NK-92 (cell line): ENCODE measurements around the gene GCHFR.
A peak's percentile ranks its signal among the peaks of the same experiment; 100 is the strongest.

Experiments used
- DNase-seq: peaks from one replicate; lab custom pipeline; 2025; ENCODE audit not compliant: unreplicated experiment; lab: John Stamatoyannopoulos, UW

GCHFR gene

GRCh38 chr15:40754883-40755811, 8.7 kb upstream of the GCHFR start, which contains the start of gene RMDN3:
Gene RMDN3 (minus strand): TSS chr15:40755254. CDS start chr15:40754783, 471 bp downstream.
- DNase-seq, result peak; percentile 55

GRCh38 chr15:40755812-40756208, 8.1 kb upstream of the GCHFR start:
- DNase-seq, result no peak

GRCh38 chr15:40756938-40757337, 6.9 kb upstream of the GCHFR start:
- DNase-seq, result no peak

GRCh38 chr15:40759961-40760360, 3.9 kb upstream of the GCHFR start:
- DNase-seq, result no peak

GRCh38 chr15:40762919-40763800, 708 bp upstream of the GCHFR start:
- DNase-seq, result no peak

- no peak for DNase-seq
Observed at GRCh38 chr15:40764629-40765103, 798 bp downstream of the GCHFR start.

- no peak for DNase-seq
Observed at GRCh38 chr15:40766194-40766815, 2.4 kb downstream of the GCHFR start.

GRCh38 chr15:40766906-40767837, 3.3 kb downstream of the GCHFR start:
- no peak for DNase-seq

GRCh38 chr15:40767838-40768500, 4.1 kb downstream of the GCHFR start:
- DNase-seq, result no peak

- DNase-seq, result no peak
Observed at GRCh38 chr15:40768521-40769273, 4.8 kb downstream of the GCHFR start.

- no peak for DNase-seq
Observed at GRCh38 chr15:40769274-40770146, 5.6 kb downstream of the GCHFR start, which contains the start of gene C15orf62. Gene C15orf62 (plus strand): TSS chr15:40769980. CDS start chr15:40770496, 516 bp downstream.

- DNase-seq, result no peak
Observed at GRCh38 chr15:40770147-40770721, 6.4 kb downstream of the GCHFR start.

GRCh38 chr15:40771242-40771641, 7.4 kb downstream of the GCHFR start:
- no peak for DNase-seq

- no peak for DNase-seq
Observed at GRCh38 chr15:40772014-40772413, 8.1 kb downstream of the GCHFR start.

- DNase-seq, result no peak
Observed at GRCh38 chr15:40773496-40773895, 9.6 kb downstream of the GCHFR start.

GRCh38 chr15:40773902-40774301, 10.0 kb downstream of the GCHFR start:
- DNase-seq, result no peak

- no peak for DNase-seq
Observed at GRCh38 chr15:40775007-40775406, 11.1 kb downstream of the GCHFR start.
